HepG2 (cell line): ENCODE results near the gene RAET1E. TPM values are rescaled to one million over a fixed set of nuclear protein-coding genes. Genes with fewer than 3 reads are reported as not detected.

Source experiments
- BRF2 ChIP-seq: sonication (generic); formaldehyde crosslinking; IDR thresholded peaks from 2 replicates; pipeline ENCODE4 v1.8.1; 2022; ENCODE audit warnings: mild to moderate bottlenecking, missing genetic modification reagents
- HNRNPLL ChIP-seq: fragments of 200-400 bp; formaldehyde crosslinking; IDR thresholded peaks from 2 replicates; pipeline ENCODE4 v1.6.1; 2017; ENCODE audit warnings: mild to moderate bottlenecking, low read depth, low read length; ENCODE audit not compliant: poor library complexity, severe bottlenecking
- KLF12 ChIP-seq: sonication (generic); formaldehyde crosslinking; IDR thresholded peaks from 2 replicates; pipeline ENCODE4 v1.4.0; 2020; ENCODE audit warnings: missing genetic modification reagents, borderline replicate concordance
- MAX ChIP-seq: IDR thresholded peaks from 2 replicates; pipeline ENCODE4 v1.6.1; 2012; ENCODE audit warnings: inconsistent platforms
- MTA1 ChIP-seq: sonication (generic); formaldehyde crosslinking; IDR thresholded peaks from 2 replicates; pipeline ENCODE4 v1.4.0; 2020; ENCODE audit warnings: missing genetic modification reagents, mild to moderate bottlenecking, borderline replicate concordance
- NCOA1 ChIP-seq: sonication (generic); formaldehyde crosslinking; IDR thresholded peaks from 2 replicates; pipeline ENCODE4 v1.9.0; 2021; ENCODE audit warnings: missing genetic modification reagents
- NONO ChIP-seq, 2 experiments: fragments of 450-650 bp in 1 of 2; sonication (generic) in 1 of 2; formaldehyde crosslinking in 1 of 2; IDR thresholded peaks in 1 of 2; conservative IDR thresholded peaks in 1 of 2; 2 replicates each; pipeline versions ENCODE4 v1.6.1 to v1.8.0; 2017 to 2022; ENCODE audit warnings: mild to moderate bottlenecking in 1 of 2, missing genetic modification reagents in 1 of 2, moderate library complexity in 1 of 2
- SKIL ChIP-seq: sonication (generic); formaldehyde crosslinking; IDR thresholded peaks from 2 replicates; pipeline ENCODE4 v1.8.0; 2022; ENCODE audit warnings: missing genetic modification reagents, mild to moderate bottlenecking, moderate library complexity, borderline replicate concordance
- UBTF ChIP-seq: sonication (generic); formaldehyde crosslinking; IDR thresholded peaks from 2 replicates; pipeline ENCODE4 v1.4.0; 2020; ENCODE audit warnings: mild to moderate bottlenecking, missing genetic modification reagents
- ZMAT5 ChIP-seq: sonication (generic); formaldehyde crosslinking; IDR thresholded peaks from 2 replicates; pipeline ENCODE4 v1.5.0; 2020; ENCODE audit warnings: mild to moderate bottlenecking, low read depth, missing genetic modification reagents, borderline replicate concordance
- ZNF263 ChIP-seq: sonication (generic); formaldehyde crosslinking; IDR thresholded peaks from 2 replicates; pipeline ENCODE4 v1.4.0; 2020; ENCODE audit warnings: missing genetic modification reagents
- ZNF460 ChIP-seq: sonication (generic); formaldehyde crosslinking; IDR thresholded peaks from 2 replicates; pipeline ENCODE4 v1.5.1; 2020; ENCODE audit warnings: missing genetic modification reagents, mild to moderate bottlenecking, borderline replicate concordance
- ZNF512B ChIP-seq: sonication (generic); formaldehyde crosslinking; IDR thresholded peaks from 2 replicates; pipeline ENCODE4 v1.5.1; 2020; ENCODE audit warnings: missing genetic modification reagents, mild to moderate bottlenecking, borderline replicate concordance
- ZNF761 ChIP-seq: sonication (generic); formaldehyde crosslinking; conservative IDR thresholded peaks from 2 replicates; pipeline ENCODE4 v1.4.0; 2020; ENCODE audit warnings: mild to moderate bottlenecking, missing genetic modification reagents
- ZSCAN5A ChIP-seq: sonication (generic); formaldehyde crosslinking; IDR thresholded peaks from 2 replicates; pipeline ENCODE4 v1.8.0; 2022; ENCODE audit warnings: mild to moderate bottlenecking, missing genetic modification reagents, borderline replicate concordance
- polyA plus RNA-seq, 8 experiments: library from polyadenylated mRNA; depleted of rRNA in 3 of 8; stranded (reverse) in 7 of 8; unstranded in 1 of 8; fragments of >200 nt; fragmentation: Illumina TruSeq in 4 of 8; extraction: Trizol in 4 of 8; gene quantifications; 2 replicates each; pipeline versions ENCODE4 v1.2.1 to v1.2.3, GENCODE V29; 2011 to 2016; ENCODE audit warnings: low read depth in 4 of 8, missing spikeins in 1 of 8, mixed read lengths in 1 of 8; ENCODE audit not compliant: insufficient read depth in 1 of 8
- total RNA-seq, 5 experiments: library from RNA; depleted of rRNA; stranded (reverse); fragments of >200 nt; fragmentation: Illumina TruSeq; extraction: Trizol; gene quantifications; 2 replicates each; pipeline ENCODE4 v1.2.3, GENCODE V29; 2016; ENCODE audit warnings: low read depth in 1 of 5

Gene RAET1E
- total and polyA plus RNA-seq, 2 of the 13 experiments (the other 11 are each of a cell fraction or from before 2014, with no cell fraction given): not detected

- TF ChIP-seq ZNF263 (CRISPR knock-in tag): peak; percentile 44; the same call in 1 of the 2 replicates
- no peak for TF ChIP-seq KLF12 (CRISPR knock-in tag)
- no peak for TF ChIP-seq ZNF460 (CRISPR knock-in tag)
- no peak for TF ChIP-seq SKIL (CRISPR knock-in tag)
- no peak for TF ChIP-seq ZSCAN5A (CRISPR knock-in tag)
- no peak for TF ChIP-seq NONO (IDR thresholded peaks at IDR 0.05)
- TF ChIP-seq NONO (CRISPR knock-in tag; conservative IDR thresholded peaks at IDR 0.05): no peak
- peak; percentile 45; the same call in 1 of the 2 replicates for TF ChIP-seq MTA1 (CRISPR knock-in tag)
- TF ChIP-seq ZMAT5 (CRISPR knock-in tag): no peak
- TF ChIP-seq ZNF761 (CRISPR knock-in tag): no peak
- no peak for TF ChIP-seq NCOA1 (CRISPR knock-in tag)
- 0 out of 2 replicates have a peak, but pooled peaks have one; percentile 29 for TF ChIP-seq UBTF (CRISPR knock-in tag)
- no peak for TF ChIP-seq ZNF512B (CRISPR knock-in tag)
- TF ChIP-seq HNRNPLL: peak; percentile 53
- TF ChIP-seq MAX: 0 out of 2 replicates have a peak, but pooled peaks have one; percentile 41
- TF ChIP-seq BRF2: no peak
Measured at GRCh38 chr6:149938571-149939355, 40.9 kb upstream of the RAET1E start (continued).
